ENCODE results near the gene RASAL2.

GRCh38 chr1:178119628-178120027 lies 25.7 kb downstream of the RASAL2 start:
- no peak for TF ChIP-seq CTCF (IDR thresholded peaks at IDR 0.05)
- no peak for TF ChIP-seq EZH2 (IDR thresholded peaks at IDR 0.05)

All from neural progenitor cell (in vitro differentiated cells).